GM19238 (cell line): ENCODE results near the gene MAP3K1.
A peak's percentile ranks its signal among the peaks of the same experiment; 100 is the strongest.
"Not testable (repeated sequence)": the region's sequence is repeated elsewhere in the genome, so short reads cannot be mapped to it uniquely, and the experiment has no call there.

Experiments
- DNase-seq: peaks from one replicate; pipeline ENCODE4 v3.0.0; 2011; ENCODE audit warnings: low spot score; ENCODE audit not compliant: insufficient read length

Gene MAP3K1

DNA sequence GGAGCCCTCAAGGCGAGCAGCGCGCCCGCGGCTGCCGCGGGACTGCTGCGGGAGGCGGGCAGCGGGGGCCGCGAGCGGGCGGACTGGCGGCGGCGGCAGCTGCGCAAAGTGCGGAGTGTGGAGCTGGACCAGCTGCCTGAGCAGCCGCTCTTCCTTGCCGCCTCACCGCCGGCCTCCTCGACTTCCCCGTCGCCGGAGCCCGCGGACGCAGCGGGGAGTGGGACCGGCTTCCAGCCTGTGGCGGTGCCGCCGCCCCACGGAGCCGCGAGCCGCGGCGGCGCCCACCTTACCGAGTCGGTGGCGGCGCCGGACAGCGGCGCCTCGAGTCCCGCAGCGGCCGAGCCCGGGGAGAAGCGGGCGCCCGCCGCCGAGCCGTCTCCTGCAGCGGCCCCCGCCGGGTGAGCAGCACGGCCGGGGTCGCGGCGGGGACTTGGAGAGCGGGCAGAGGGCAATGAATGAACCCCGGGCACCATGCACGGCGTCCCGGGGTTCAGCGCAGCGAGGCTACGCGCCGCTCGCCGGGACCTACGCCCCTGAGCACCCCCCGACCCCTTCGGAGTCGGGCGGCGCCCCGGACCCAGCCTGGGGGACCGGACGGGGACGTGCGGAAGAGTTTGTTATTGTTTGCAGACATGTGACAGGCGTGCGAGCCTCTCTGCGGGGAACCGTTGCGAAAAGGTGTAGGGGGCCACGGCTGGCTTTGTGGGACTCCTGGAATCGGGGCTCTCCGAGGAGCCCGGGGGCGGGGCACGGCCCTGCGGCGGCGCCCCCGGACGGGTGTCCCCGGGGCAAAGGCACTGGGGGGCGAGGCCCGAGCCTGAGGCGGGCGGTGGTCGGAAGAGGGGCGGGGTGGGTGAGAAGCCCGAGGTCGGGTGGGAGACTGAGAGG is 553 bp downstream of the MAP3K1 start:
- peak; percentile 47 for DNase-seq

DNA sequence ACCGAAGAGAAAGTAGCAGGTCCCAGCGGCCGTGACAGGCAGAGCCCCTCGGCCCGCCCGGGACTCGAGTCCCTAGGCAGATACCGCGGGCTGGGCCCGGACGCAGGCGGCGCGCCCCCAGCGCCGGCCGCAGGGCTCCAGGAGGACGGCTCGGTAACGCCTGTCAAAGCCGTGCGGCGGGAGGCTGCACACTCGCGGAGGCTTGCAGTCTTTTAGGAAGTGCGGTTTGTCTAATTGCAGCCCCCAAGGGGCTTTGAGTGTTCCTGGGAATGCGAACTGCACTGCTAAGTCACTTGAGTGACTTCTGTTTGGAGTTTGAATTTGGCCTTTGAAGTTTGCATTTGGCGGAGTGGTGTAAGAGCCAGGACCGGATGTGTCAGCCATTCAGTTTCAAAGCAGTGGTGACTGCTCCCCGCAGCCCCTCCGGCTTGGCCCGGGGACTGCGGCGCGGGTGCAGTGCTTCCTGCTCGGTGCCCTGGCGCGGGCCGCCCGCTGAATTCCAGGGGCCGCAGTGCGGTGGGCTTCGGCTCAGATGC is 1.3 kb downstream of the MAP3K1 start:
- DNase-seq, result peak; percentile 51

DNA sequence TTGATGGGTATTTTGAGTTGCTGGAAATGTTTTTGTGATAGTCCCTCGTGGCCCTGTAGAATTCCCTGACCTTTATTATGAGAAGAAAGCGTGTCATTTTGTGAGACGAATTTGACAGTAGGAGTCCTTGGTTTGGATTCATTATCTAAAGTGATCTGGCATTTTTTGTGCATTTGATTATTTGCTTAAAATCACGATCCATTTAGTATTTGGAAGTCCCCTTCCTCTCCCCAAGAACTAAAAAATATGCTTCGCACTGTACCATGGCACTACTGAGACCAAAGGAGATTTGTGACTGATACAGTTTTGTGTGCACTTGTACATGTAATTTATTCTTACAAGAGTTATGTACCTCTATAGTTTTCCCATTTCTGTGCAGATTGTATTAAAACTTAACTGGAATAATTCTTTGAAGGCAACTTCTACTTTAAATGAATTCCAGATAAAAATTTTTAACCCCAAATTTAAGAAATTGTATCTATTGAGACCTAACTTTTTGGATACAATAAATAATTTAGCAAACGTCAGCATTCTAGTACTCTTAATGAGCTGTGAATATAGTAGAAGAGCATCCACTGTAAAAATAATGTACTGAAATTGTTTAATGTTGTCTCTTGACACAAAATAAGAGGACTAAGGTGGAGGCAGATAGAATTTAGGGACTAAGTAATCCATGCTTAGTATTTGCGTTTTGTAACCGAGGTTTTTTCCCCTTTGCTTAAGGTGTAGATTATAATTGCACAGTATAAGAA is 2.1 kb downstream of the MAP3K1 start:
- DNase-seq, result no peak

DNA sequence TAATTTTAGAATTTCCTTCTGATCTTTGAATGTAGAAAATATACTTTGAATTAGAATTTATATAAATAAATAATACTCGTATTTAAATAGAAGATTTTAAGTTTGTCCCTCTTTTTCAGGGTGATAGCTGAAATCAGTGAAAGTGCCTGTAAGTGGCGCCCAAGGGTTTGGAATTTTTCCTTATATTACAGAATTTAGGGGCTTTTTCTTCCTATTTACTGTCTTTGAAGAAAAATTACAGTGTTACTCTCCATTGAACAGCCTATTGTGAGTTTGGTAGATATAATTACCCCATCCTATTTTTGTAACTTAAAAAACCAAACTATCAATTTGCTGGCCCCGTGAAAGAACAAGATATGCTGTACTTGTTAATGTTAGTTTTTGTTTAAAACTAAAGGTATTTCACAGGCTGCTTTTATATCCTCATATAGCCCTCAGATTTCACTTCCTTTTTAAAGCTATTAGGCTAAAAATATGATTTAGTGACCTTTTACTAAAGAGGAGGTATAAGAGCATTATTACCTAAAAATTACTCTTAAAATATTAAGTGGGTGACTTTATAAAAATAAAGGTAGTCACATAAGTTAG is 3.2 kb downstream of the MAP3K1 start:
- no peak for DNase-seq

DNA sequence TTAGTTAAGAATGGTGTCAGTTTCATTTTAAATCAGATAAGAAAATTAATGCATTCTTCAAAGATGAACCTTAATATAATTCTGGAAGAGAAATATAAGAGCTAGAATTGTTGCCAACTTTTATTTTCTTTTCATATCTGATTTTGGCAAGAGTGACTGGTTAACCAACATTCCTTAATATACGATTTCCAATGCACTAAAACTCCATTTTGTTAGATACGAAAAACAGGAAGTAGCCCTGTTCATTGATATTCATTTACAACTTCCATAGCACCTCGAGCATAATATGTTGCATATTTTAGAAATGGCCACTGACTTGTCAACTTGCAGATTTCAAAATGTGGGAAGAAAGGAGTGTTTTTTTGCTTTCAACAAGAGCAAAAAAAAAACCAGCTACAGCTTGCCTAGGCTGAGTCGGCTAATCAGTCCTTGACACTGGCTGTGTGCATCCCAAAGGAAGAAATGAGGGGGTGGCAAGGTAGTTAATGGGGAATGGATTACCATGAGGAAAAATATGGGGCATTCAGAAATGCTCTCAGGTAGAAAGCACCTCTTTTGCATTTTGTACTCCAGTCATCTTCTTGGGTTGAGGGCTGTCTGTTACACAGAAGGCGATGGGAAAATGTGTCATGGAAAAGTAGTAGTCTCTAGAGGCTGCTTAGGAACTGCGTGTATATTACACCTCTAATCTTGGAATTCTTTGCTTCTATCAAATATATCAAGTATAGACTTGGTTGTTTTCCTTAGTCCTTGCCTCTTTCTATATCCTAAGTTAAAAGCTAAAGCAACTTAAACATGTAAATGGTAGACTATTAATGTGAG is 3.9 kb downstream of the MAP3K1 start:
- no peak for DNase-seq

DNA sequence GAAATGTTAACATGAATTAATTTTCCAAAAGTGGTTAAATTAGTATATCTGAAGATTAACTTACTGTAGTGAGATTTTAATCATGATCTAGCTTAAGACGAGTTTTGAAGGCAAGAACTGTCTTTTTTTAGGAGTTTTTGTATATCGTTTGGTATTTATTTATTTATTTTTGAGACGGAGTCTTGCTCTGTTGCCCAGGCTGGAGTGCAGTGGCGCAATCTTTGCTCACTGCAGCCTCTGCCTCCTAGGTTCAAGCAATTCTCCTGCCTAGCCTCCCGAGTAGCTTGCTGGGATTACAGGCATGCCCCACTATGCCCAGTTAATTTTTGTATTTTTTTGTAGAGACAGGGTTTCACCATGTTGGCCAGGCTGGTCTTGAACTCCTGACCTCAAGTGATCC is 6.5 kb downstream of the MAP3K1 start:
- not testable (repeated sequence) for DNase-seq

DNA sequence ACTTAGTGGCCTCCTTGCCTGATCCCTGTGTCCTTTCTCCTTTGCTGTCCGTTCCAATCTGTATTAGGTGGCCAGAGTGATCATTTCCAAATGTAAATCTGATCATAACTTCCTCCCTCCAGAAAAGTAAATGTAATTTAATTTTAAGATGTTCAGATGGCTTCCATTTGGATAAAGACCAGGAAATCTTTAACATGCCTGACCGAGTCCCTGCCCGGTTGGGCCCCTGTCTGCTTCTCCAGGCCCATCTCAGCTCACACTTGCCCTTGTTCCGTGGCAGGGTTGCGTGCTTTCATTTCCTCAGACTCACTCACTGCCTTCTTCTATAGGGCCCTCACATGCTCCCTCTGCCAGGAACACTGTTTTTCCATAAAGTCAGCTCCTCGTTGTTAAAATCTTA is 7.6 kb downstream of the MAP3K1 start:
- no peak for DNase-seq

DNA sequence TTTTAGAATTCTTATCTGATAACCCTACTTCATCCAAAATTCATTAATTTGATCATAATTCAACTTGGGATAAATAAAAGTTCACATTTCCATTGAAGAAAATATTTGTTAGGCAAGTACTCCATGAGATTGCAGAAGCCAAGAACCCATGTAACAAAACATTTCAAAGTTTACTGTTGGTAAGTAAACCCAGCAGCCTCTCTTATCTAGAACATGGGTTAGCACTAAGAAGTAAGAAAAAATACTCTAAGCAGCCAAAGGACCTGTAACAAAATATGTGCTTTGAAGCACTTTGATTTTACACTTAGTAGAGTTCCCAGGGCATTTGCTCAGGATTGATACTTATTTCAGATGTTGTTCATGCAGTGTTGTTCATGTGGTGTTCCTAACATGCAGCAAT is 8.7 kb downstream of the MAP3K1 start:
- no peak for DNase-seq

DNA sequence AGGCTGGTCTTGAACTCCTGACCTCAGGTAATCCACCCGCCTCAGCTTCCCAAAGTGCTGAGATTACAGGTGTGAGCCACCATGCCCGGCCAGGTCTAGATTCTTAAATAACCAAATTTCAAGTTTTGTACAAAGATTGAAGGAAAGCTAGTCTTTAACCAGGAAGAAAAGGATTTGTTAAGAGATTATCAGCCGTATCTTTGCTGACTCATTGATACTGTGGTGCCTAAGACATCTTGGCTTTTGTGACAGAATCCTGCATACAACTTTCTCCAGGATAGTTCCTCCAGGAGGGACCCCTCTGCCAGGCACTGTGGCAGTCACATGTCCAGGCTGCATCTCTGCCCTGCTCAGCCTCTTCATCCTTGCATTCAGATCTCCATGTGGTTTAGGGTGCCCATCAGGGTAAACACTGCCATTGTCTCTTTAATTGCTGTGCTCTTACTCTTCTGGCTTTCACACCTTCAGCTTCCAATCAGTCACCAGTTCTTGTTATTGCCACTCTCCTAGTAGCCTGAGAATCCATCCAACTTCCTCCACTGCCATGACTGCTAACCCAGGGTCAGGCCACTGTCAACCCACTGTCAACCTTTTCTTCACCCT is 10.0 kb downstream of the MAP3K1 start:
- DNase-seq, result no peak

DNA sequence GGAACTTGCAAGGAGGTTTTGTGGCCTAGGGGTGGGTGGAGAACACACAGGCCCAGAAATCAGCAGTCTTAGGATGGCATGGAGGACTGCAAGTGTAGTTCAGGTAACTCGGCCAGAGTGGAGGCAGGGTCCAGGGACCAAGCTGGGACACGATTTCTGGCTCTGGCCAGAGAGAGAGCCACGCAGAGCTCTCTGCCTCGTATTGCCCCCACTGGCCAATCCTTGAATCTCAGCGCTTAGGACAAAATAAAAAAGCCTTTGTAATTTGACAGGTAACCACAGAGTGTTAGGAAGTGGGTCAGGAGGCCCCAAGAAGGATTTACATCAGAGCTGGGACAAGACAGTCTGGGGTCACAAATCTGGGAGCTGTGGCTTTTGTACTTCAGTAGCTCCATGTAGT is 11.7 kb downstream of the MAP3K1 start:
- no peak for DNase-seq

DNA sequence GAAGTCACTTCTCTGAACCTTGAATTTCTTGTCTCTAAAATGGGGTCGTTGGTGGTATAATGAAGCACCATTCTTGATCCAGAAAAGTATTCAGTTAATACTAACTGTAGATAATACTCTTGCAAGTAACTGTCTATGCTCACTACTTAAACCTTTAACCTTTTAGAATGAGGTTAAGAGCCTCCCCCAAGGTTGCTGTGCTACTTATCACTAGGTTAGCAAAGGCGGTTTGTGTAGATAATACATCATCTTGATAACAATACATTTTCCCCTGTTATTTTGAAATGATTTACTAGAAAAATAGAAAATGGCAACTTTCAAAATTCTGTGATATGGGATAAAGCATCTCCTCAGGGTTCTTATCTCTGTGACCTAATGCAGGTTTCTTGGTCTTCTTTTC is 12.6 kb downstream of the MAP3K1 start:
- no peak for DNase-seq

DNA sequence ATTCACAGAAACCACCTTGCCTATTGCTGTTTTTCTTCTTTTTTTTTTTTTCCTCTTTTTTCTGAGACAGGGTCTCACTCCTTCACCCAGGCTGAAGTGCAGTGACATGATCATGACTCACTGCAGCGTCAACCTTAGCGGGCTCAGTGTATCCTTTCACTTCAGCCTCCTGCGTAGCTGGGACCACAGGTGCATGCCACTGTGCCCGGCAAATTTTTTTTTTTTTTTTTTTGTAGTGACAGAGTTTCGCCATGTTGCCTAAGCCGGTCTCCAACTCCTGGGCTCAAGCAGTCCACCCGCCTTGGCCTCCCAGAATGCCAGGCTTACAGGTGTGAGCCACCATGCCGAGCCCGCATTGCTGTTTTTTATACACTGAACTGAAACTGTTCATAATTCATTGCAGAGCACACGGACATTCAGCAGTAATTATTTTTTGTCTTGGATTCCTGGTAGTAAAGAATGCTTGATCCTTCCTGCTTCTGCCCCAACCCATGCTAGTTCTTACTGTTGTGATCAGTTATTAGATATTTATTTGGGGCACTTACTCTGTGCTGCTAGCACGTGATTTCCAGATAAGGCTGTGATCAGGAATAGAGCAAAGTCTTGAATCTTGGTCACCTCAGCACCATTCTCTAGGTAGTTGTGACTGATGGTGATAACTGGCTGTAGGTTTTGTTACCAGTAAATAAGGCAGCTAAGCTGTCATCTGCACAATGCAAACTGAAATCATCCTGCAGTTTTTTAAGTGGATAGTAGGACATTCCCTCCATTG is 14.0 kb downstream of the MAP3K1 start:
- DNase-seq, result no peak

DNA sequence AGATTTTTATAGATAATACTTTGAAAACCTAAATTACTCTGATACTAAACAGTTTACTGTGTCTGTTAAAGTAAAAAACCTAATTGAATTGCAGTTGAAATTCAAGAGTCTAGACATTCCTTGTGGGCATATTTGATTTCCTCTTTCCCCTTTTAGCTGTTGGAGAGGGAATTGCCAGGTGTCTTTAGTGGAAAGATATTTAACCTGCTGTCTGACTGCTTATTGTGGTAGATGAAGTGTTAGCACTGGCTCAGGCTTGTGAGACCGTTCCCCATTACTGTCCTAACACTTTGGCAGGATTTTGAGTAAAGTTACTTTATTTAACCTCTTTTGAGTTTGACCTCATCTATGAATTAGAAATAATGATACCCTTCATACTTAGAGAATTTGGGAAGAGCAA is 16.4 kb downstream of the MAP3K1 start:
- no peak for DNase-seq

DNA sequence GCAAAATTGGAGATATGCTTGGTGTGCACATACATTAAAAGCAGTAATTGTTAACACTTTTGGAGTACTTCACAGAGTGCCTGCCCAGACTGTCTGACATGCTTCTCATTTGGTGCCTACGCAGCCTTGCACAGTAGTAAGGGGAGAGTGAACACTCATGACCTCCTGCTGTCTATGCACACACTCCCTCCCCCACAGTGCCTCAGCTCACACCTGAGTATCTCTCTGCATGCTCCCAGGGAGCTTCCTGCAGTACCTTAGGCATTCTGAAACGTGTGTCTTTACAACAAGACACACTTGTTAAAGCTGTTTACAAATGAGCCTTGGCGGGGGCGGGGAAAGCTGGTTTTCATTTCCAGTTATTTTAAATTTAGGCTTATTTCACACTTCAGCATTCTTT is 18.0 kb downstream of the MAP3K1 start:
- DNase-seq, result no peak

DNA sequence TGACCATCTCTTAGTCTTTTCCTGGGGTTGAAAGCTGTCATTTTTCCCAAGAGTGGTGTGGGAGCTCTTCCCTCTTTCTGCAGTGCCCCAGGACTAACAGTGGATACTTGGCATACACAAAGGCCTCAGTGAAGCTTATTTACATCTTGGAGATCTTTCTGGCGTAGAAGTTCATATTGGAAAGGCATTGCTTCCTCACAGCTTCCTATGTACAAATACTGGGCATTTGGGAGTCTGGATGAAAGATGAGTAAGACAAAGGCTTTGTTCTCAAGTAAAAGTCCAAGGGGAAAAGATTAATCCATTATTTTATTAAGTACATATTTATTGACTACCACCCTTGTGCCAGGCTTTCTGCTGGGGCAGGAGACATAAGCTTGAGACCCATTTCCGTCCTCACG is 22.0 kb downstream of the MAP3K1 start:
- DNase-seq, result no peak

DNA sequence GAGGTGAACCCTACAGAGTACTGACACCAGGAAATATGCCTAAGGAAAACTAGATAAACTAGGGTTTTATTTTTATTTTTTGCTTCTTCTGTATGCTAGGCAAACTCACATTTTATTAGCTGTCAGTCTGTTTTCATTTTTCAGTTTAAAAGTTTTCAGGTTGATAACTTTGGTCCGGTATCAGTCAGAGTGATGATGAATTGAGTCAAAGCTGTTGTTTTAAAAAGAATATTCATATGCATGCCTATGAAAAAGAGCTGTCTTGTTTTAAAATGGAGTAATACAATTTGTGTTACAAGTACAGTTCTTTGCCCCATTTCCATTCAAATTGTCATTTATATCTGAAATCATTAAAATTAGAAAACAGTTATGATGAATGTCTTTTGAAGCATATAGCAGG is 22.6 kb downstream of the MAP3K1 start:
- DNase-seq, result no peak

DNA sequence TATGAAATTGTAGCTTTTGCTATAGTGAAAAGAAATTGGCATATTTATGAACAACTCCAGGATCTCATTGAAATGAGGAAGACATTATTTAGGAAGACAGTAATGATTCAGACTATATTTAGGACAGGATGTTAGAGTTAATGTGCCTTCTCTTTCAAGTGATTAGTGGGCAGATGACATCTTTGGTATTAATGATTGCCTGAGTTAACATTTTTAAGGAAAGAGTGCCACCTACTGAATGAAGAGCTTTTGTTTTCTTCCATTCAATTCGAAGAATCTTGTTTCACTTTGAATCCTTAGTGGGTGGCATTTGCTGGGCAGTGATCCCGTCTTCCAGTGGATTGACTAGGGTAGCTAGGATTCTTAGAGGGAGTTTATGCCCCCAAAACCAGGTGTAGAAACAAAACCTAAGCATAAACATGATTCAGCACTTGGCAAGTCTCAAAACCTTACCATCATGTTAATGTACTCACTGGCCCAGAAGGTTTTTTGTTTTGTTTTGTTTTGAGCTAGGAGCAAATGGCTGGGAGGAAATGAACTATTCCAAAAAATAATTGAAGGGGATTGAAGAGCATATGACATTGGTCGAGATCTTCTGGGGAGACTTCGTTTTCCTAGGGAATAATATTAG is 23.2 kb downstream of the MAP3K1 start:
- DNase-seq, result no peak

DNA sequence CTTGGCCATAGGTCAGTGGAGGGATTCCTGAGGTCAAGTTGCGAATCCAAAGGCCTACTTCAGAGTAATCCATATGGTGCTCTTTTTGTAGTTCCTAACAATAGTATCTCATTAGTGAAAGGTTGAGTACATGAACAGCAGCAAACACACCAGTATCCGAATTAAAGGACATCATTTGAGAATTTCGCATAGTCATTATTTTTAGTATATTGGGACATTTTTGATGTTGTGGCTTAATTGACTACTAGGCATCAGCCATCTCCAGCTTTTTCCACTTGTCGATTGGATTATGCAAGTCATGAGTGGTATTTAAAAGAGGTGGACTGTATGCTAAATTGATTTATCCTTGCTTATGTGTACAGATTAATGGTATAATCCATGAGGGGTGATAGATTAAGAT is 23.7 kb downstream of the MAP3K1 start:
- DNase-seq, result no peak

DNA sequence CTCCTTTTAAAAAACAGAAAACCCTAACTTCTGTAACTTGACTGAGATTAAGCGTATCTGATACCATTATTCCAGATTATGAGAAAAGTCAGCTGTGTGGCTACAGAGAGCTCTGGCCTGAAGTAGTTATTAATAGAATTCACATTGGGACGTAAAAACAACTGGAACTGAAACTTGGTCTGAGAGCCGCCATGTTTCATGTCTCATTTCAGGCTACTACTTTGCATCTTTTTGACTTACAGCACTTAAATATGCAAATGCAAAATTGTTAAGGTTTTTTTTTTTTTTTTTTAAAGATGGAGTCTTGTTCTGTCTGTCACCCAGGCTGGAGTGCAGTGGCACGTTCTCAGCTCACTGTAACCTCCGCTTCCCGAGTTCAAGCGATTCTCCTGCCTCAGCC is 25.2 kb downstream of the MAP3K1 start:
- DNase-seq, result no peak

DNA sequence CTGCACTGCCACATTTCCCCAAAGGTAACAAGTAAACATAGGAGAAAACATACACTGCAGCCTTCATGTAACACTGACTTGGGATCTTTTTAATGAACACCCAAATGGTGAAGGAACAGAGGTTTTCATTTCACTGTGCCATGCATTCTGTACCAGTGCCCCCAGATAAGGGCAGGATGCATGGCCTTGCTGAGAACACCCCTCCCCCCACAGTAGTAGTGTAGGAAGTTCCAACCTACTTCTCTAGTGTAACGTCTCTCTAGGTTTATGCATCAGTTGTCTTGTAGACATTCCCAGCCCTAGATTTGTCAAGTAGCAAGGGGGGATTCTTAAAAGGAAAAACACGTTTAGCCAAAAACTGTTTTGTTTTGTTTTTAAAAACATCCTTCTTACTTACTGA is 29.9 kb downstream of the MAP3K1 start:
- DNase-seq, result no peak
